Measurements from ENCODE around the gene CELF2. TPM values are rescaled to one million over a fixed set of nuclear protein-coding genes. Genes with fewer than 3 reads are reported as not detected.

The CELF2 gene
- total RNA-seq, 1 donor from 2014 or later = 110 TPM

GRCh38 chr10:11324761-11325321, 307.2 kb downstream of the CELF2 start:
- peaks cover 100% of the 10 kb centered on the region for H3K36me3 ChIP-seq
- ATAC-seq = no peak
- H3K27me3 ChIP-seq = no peaks in the 10 kb centered on the region
- intact Hi-C loops (cut with DNase I) = no loop called here
- H3K9me3 ChIP-seq = no peaks in the 10 kb centered on the region
- H3K4me3 ChIP-seq = no peak overlapping the region
- H3K27ac ChIP-seq = no peak overlapping the region
- TF ChIP-seq CTCF (IDR thresholded peaks at IDR 0.05) = no peak
- peaks cover 9% of the 10 kb centered on the region for H3K4me1 ChIP-seq
- DNase-seq = no peak

GRCh38 chr10:11325817-11326216, 308.1 kb downstream of the CELF2 start:
- DNase-seq (no peak), ATAC-seq (no peak)
- Histone ChIP-seq H3K4me1 (peaks cover 16% of the 10 kb centered on the region), H3K27me3 (no peaks in the 10 kb centered on the region), H3K36me3 (peaks cover 97% of the 10 kb centered on the region), H3K9me3 (no peaks in the 10 kb centered on the region), H3K4me3 (no peak overlapping the region), H3K27ac (no peak overlapping the region)
- intact Hi-C loops (cut with DNase I) = no loop called here
- no peak for TF ChIP-seq CTCF (IDR thresholded peaks at IDR 0.05)

- peaks cover 18% of the 10 kb centered on the region for H3K4me1 ChIP-seq
- H3K4me3 ChIP-seq = no peak overlapping the region
- no peaks in the 10 kb centered on the region for H3K9me3 ChIP-seq
- H3K36me3 ChIP-seq = peaks cover 92% of the 10 kb centered on the region
- no peaks in the 10 kb centered on the region for H3K27me3 ChIP-seq
- no peak for TF ChIP-seq CTCF (IDR thresholded peaks at IDR 0.05)
- DNase-seq (no peak), ATAC-seq (no peak)
- H3K27ac ChIP-seq = no peak overlapping the region
- intact Hi-C loops (cut with DNase I) = no loop called here
Observed at GRCh38 chr10:11326241-11326640, 308.6 kb downstream of the CELF2 start.

GRCh38 chr10:11326913-11327616, 309.4 kb downstream of the CELF2 start:
- no peaks in the 10 kb centered on the region for H3K9me3 ChIP-seq
- intact Hi-C loops (cut with DNase I) = no loop called here
- no peak overlapping the region for H3K4me3 ChIP-seq
- H3K4me1 ChIP-seq = peaks cover 18% of the 10 kb centered on the region
- no peak for DNase-seq
- H3K36me3 ChIP-seq = peaks cover 88% of the 10 kb centered on the region
- H3K27me3 ChIP-seq = no peaks in the 10 kb centered on the region
- H3K27ac ChIP-seq = no peak overlapping the region
- no peak for ATAC-seq
- TF ChIP-seq CTCF (IDR thresholded peaks at IDR 0.05) = no peak

GRCh38 chr10:11328264-11329061, 310.8 kb downstream of the CELF2 start:
- intact Hi-C loops (cut with DNase I) = no loop called here
- Histone ChIP-seq H3K9me3 (no peaks in the 10 kb centered on the region), H3K27ac (no peak overlapping the region), H3K36me3 (peaks cover 86% of the 10 kb centered on the region), H3K27me3 (no peaks in the 10 kb centered on the region), H3K4me3 (no peak overlapping the region), H3K4me1 (peaks cover 18% of the 10 kb centered on the region)
- TF ChIP-seq CTCF (IDR thresholded peaks at IDR 0.05) = no peak
- ATAC-seq (peak; percentile 44), DNase-seq (no peak)
